ENCODE measurements around the gene IGF1R. TPM values are rescaled to one million over a fixed set of nuclear protein-coding genes. Genes with fewer than 3 reads are reported as not detected.

The IGF1R gene
- total RNA-seq, 2 donors from 2014 or later, result 35.0 to 37.0 TPM

DNA sequence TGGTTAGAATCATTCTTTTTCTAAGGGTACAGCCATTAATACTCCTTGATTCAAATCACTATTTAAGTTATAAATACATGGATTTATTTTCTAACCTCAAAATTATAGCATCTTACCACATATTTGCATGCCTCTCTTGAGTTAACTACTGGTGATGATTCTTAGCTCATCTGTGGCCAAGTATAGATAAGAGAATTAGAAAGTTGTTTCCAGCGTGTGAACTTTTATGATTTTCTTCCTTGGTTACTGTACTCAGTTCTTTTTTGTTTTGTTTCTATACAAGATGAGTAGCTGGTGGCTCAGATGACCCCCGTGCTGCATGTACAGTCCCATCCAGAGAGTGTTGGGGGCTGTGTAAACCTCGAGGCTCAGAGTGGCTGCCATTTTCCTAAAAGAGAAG, 124.6 kb downstream of the IGF1R start:
- H3K9me3 ChIP-seq, result no peaks in the 10 kb centered on the region
- H3K27me3 ChIP-seq, result no peaks in the 10 kb centered on the region
- no peak overlapping the region for H3K9ac ChIP-seq (ENCODE audit: low read depth in 2 of 2, low read length in 2 of 2)
- no peak for DNase-seq
- H3K4me1 ChIP-seq, result no peaks in the 10 kb centered on the region
- H3K4me3 ChIP-seq, result no peak overlapping the region
- H3K36me3 ChIP-seq, result no peaks in the 10 kb centered on the region
- intact Hi-C loops (cut with DNase I), result loop anchor here (10.0 kb wide), 2 partner anchors 108 to 302 kb away; no protein-coding TSS in a partner anchor
- no peak overlapping the region for H3K27ac ChIP-seq
- no peak for TF ChIP-seq CTCF (IDR thresholded peaks at IDR 0.05)

- no peaks in the 10 kb centered on the region for H3K27me3 ChIP-seq
- no peak overlapping the region for H3K27ac ChIP-seq
- TF ChIP-seq CTCF (IDR thresholded peaks at IDR 0.05), result no peak
- H3K9ac ChIP-seq (ENCODE audit: low read depth in 2 of 2, low read length in 2 of 2), result no peak overlapping the region
- H3K9me3 ChIP-seq, result no peaks in the 10 kb centered on the region
- no peaks in the 10 kb centered on the region for H3K4me1 ChIP-seq
- DNase-seq, result no peak
- no peak overlapping the region for H3K4me3 ChIP-seq
- intact Hi-C loops (cut with DNase I), result loop anchor here (10.0 kb wide), 2 partner anchors 109 to 301 kb away; no protein-coding TSS in a partner anchor
- H3K36me3 ChIP-seq, result no peaks in the 10 kb centered on the region
These were observed 125.3 kb downstream of the IGF1R start for GRCh38 chr15:98773616-98774015.

DNA sequence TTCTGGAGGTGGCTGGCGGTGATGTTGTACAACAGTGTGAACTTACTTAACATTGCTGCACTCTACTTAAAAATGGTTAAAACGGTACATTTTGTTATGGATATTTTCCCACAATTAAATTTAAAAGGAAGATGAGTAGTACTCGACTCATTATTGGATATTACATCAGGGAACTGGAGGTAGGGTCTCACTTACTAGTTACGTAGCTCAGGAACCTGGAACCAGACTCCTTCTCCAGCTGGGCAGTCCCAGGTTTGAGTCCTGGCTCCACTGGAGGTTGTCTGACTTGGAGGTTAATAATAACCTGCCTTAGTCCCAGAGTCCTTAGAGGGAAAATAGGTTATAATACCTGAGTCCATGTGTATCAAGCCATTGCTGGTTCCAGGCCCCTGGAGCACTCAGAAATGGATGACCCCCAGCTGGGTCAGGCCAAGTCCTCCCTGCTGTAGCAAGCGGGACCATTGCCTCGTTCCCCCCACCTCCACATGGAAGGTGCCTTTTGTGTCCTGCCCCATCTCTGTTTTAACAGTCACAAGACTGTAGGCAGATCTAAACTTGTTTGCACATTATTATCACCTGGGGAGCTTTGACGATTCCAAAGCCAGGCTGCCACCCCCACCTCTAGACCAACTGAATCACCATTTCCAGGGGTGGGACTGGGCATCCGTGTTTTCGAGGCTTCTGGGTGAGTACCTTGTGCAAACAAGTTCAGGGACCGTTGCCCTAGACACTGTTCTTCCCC, 126.6 kb downstream of the IGF1R start:
- Histone ChIP-seq H3K27ac (no peak overlapping the region), H3K27me3 (no peaks in the 10 kb centered on the region)

GRCh38 chr15:98775498-98776230, 127.3 kb downstream of the IGF1R start:
- no peak for DNase-seq
- no peaks in the 10 kb centered on the region for H3K36me3 ChIP-seq
- intact Hi-C loops (cut with DNase I), result loop anchor here (5.0 to 10.0 kb wide), 3 partner anchors 111 to 299 kb away; no protein-coding TSS in a partner anchor
- H3K27ac ChIP-seq, result no peak overlapping the region
- peaks cover 3% of the 10 kb centered on the region for H3K4me1 ChIP-seq
- H3K4me3 ChIP-seq, result no peak overlapping the region
- no peak for TF ChIP-seq CTCF (IDR thresholded peaks at IDR 0.05)
- H3K27me3 ChIP-seq, result no peaks in the 10 kb centered on the region
- H3K9me3 ChIP-seq, result no peaks in the 10 kb centered on the region
- no peak overlapping the region for H3K9ac ChIP-seq (ENCODE audit: low read depth in 2 of 2, low read length in 2 of 2)

More for the DNA sequence above, 126.6 kb downstream of the IGF1R start:
- H3K36me3 ChIP-seq, result no peaks in the 10 kb centered on the region
- peaks cover 3% of the 10 kb centered on the region for H3K4me1 ChIP-seq
- no peak overlapping the region for H3K9ac ChIP-seq (ENCODE audit: low read depth in 2 of 2, low read length in 2 of 2)
- H3K9me3 ChIP-seq, result no peaks in the 10 kb centered on the region
- no peak for DNase-seq
- no peak overlapping the region for H3K4me3 ChIP-seq
- no peak for TF ChIP-seq CTCF (IDR thresholded peaks at IDR 0.05)
- intact Hi-C loops (cut with DNase I), result loop anchor here (5.0 to 10.0 kb wide), 3 partner anchors 110 to 300 kb away; no protein-coding TSS in a partner anchor

DNA sequence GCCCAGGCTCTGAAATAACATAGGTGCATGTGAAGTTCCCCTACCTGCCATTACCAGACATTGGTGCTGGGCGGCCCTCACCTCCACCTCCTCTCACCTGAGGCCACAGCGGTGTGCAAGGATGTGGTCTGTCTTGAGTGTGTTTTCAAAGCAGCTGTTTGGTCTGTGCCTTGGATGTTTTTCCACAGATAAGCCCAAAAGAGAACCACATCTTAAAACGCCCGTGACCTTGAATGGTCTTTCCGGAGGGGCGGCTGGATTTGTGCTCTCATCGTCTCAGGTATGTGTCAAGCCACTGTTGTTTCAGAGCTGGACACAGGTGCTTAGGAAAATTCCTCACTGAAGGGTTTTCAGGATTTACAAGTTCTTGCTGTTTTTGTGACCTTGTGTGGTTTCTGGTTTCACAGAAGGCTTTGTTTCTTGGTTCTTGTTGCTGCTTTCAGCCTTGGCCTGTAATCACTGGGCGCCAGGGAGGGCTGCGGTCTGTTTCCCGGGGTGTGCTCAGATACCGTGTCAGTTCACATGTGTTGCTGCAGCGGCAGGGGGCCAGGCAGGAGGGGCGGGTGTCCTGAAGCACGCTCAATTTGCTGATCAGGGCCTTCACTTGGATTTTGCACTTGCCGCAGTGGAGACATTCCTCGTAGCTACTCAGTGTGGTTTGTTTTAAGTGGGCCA, 128.4 kb downstream of the IGF1R start:
- Histone ChIP-seq H3K9ac (ENCODE audit: low read depth in 2 of 2, low read length in 2 of 2) (no peak overlapping the region), H3K27me3 (no peaks in the 10 kb centered on the region), H3K9me3 (no peaks in the 10 kb centered on the region), H3K27ac (no peak overlapping the region), H3K36me3 (no peaks in the 10 kb centered on the region), H3K4me3 (no peak overlapping the region), H3K4me1 (peaks cover 3% of the 10 kb centered on the region)
- no peak for TF ChIP-seq CTCF (IDR thresholded peaks at IDR 0.05)
- no peak for DNase-seq
- intact Hi-C loops (cut with DNase I), result loop anchor here (5.0 to 10.0 kb wide), 3 partner anchors 112 to 298 kb away; no protein-coding TSS in a partner anchor

Data from colonic mucosa (tissue), 4 donors.